ENCODE measurements around the gene GPR83. TPM values are rescaled to one million over a fixed set of nuclear protein-coding genes. Genes with fewer than 3 reads are reported as not detected.
A peak's percentile ranks its signal among the peaks of the same experiment; 100 is the strongest.

GPR83 gene
- total RNA-seq (0.15 TPM), polyA plus RNA-seq (under 1 TPM in 2 of 4 donors, not detected in 2; 0.14 to 0.24 TPM)

DNA sequence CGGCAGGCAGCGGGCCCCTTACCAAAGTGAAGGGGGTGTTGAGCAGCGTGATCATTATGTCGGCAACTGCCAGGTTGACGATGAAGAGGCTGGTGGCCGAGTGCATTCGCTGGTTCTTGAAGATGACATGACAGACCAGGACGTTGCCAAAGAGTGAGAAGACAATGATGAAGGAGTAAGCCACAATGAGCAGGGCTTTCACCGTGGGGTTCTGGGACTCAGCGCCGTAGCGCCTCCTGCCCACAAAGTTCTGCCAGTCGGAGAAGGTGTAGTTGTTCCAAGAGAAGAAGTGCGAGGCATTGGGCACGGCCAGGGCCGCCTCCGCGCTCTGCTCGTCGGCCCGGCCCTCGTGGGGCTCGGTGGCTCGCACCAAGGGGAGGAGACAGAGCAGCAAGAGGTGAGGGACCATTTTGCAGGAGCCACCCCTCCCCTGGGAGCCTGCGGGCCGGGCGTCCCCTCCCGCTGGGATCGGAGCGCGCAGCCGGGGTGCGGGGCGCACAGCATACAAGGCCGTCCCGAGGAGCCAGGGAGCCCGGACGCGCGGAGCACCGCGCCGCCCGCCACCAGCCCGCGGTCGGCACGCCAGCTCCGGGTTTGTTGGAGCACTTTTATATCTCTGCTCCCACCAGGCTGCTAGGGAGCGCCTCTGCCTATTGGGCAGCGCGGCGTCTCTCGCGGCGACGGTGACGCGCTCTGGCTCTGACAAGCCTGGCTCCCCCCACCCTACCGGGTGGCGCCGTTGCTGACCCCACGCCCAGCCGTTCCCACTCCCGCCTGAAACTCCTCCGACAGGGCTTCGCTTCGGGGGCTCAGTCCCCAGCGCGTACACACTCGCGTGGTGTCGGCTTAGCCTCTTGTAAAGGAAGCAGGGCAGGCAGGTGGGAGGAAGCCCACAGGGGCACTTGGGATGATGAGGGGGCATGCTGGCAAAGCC lies at the start of gene GPR83:
GPR83 (minus strand) TSS at position 581 of the 934 bp plus-strand sequence; CDS start at position 409, 172 bp downstream.
- Mint-ChIP-seq H3K27me3 (peaks cover 57% of the 10 kb centered on the region), H3K36me3 (peaks cover 3% of the 10 kb centered on the region), H3K4me1 (peaks cover 0 to 11% (median 6%) of the 10 kb centered on the region in 4 donors), H3K27ac (peak within 1 kb of the TSS in 1 of 3 donors; percentile 76), H3K9me3 (peaks cover 0 to 10% (median 4%) of the 10 kb centered on the region in 7 donors), H3K4me3 (peak within 1 kb of the TSS in 1 of 4 donors; percentile 2)
- H3K9me3 ChIP-seq (ENCODE audit: control insufficient read depth in 2 of 2, low read length in 2 of 2), result peaks cover 0 to 3% of the 10 kb centered on the region in 2 experiments
- peaks cover 27% of the 10 kb centered on the region for H3K27me3 ChIP-seq (ENCODE audit: control insufficient read depth, insufficient read depth, low read length)
- DNase-seq, result no peak
- no peaks in the 10 kb centered on the region for H3K36me3 ChIP-seq (ENCODE audit: control insufficient read depth, insufficient read depth, low read length)
- ATAC-seq (ENCODE audit: low read depth in 2 of 2), result no peak
- H3K27ac ChIP-seq (ENCODE audit: insufficient read depth, low read length, poor library complexity, severe bottlenecking), result no peak within 1 kb of the TSS
- H3K4me3 ChIP-seq (ENCODE audit: low read depth, low read length), result no peak within 1 kb of the TSS
- H3K4me1 ChIP-seq (ENCODE audit: control insufficient read depth, insufficient read depth, low read length, poor library complexity, severe bottlenecking), result no peaks in the 10 kb centered on the region

DNA sequence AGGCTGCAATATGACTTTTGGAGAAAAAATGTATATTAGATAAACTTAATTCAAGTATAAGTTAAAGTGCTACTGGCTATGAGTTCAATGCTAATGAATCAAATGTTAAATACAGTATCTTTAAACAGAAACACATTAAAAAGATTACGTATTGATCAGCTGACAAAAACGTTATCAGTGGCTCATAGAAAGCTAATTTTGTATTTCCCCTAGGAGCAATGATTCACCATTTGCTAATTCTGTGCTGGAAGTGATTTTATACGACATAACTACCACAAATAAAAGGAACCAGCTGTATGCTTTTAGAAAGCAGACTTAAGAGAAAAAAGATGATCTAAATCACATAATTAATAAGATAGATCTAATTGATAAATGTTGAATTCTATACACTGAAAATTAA lies 48.8 kb upstream of the GPR83 start:
- H3K27me3 ChIP-seq (ENCODE audit: control insufficient read depth, insufficient read depth, low read length), result no peaks in the 10 kb centered on the region
- H3K27ac ChIP-seq (ENCODE audit: insufficient read depth, low read length, poor library complexity, severe bottlenecking), result no peak overlapping the region
- Mint-ChIP-seq H3K27me3 (no peaks in the 10 kb centered on the region), H3K27ac (no peak overlapping the region), H3K36me3 (peaks cover 34% of the 10 kb centered on the region), H3K4me1 (no peaks in the 10 kb centered on the region), H3K4me3 (no peak overlapping the region), H3K9me3 (peaks cover 0 to 1% (median 0%) of the 10 kb centered on the region in 7 donors)
- no peaks in the 10 kb centered on the region for H3K4me1 ChIP-seq (ENCODE audit: control insufficient read depth, insufficient read depth, low read length, poor library complexity, severe bottlenecking)
- no peak for ATAC-seq (ENCODE audit: low read depth in 2 of 2)
- H3K9me3 ChIP-seq (ENCODE audit: control insufficient read depth in 2 of 2, low read length in 2 of 2), result no peaks in the 10 kb centered on the region
- no peak for DNase-seq
- peaks cover 15% of the 10 kb centered on the region for H3K36me3 ChIP-seq (ENCODE audit: control insufficient read depth, insufficient read depth, low read length)
- H3K4me3 ChIP-seq (ENCODE audit: low read depth, low read length), result no peak overlapping the region

DNA sequence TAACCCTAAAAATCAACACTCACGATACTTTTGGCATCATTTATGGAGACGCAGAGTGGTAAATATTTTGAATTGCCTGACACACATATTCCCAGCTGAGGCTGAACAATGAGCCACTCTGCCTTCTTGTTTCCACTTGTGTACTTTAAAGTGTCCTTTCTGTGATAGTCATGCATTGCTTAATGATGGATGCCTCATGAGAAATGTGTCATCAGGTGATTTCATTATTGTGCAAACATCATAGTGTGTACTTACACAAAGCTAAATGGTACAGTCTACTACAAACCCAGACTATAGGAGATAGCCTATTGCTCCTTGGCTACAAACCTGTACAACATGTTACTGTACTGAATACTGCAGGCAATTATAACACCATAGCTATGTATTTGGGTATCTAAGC lies 48.2 kb upstream of the GPR83 start:
- Histone ChIP-seq H3K27me3 (ENCODE audit: control insufficient read depth, insufficient read depth, low read length) (no peaks in the 10 kb centered on the region), H3K27ac (ENCODE audit: insufficient read depth, low read length, poor library complexity, severe bottlenecking) (no peak overlapping the region), H3K36me3 (ENCODE audit: control insufficient read depth, insufficient read depth, low read length) (peaks cover 20% of the 10 kb centered on the region), H3K4me3 (ENCODE audit: low read depth, low read length) (no peak overlapping the region), H3K4me1 (ENCODE audit: control insufficient read depth, insufficient read depth, low read length, poor library complexity, severe bottlenecking) (no peaks in the 10 kb centered on the region), H3K9me3 (ENCODE audit: control insufficient read depth in 2 of 2, low read length in 2 of 2) (no peaks in the 10 kb centered on the region)
- H3K4me3 Mint-ChIP-seq, result no peak overlapping the region
- H3K4me1 Mint-ChIP-seq, result no peaks in the 10 kb centered on the region
- DNase-seq (no peak), ATAC-seq (ENCODE audit: low read depth in 2 of 2) (no peak)
- peaks cover 0 to 1% (median 0%) of the 10 kb centered on the region in 7 donors for H3K9me3 Mint-ChIP-seq
- no peak overlapping the region for H3K27ac Mint-ChIP-seq
- peaks cover 35% of the 10 kb centered on the region for H3K36me3 Mint-ChIP-seq
- H3K27me3 Mint-ChIP-seq, result no peaks in the 10 kb centered on the region

DNA sequence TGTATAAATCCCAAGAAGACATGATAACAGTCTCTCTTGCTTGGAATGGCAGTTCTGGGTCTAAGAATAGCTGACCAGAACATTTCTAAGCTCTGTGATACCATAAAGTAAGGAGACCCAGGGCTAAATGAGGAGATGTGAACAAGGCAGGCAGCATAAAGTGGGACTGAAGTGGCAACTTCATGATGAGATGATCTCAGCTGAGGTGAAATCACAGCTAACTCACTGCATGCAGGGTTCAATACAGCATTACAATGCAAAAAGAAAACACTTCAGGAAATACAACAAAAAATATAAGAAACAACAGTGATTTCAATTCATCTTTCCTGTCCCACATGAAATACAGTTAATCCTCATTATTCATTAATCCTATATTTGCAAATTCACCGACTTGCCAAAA lies 47.8 kb upstream of the GPR83 start:
- DNase-seq (no peak), ATAC-seq (ENCODE audit: low read depth in 2 of 2) (no peak)
- H3K9me3 Mint-ChIP-seq, result peaks cover 0 to 1% (median 0%) of the 10 kb centered on the region in 7 donors

DNA sequence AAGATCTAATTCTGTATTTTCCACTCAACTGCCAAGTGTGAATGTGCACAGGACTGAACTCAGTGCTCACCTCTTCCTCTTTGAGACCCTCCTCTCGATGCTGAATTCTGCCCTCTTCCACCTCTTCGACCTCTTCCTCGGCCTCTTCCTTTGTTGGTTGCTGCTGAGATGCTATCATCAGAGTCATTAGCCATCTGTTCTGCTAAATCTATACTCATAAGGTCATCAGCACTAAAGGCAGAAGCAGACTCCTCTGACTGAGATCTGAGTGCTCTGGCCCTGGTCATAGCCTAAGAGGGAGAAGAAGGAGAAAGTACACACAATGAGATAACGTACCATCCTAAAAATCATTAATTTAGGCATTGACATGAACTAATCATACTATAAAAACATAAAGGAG lies 45.9 kb upstream of the GPR83 start:
- Mint-ChIP-seq H3K27me3 (no peaks in the 10 kb centered on the region), H3K27ac (no peak overlapping the region), H3K36me3 (peaks cover 39% of the 10 kb centered on the region), H3K9me3 (no peaks in the 10 kb centered on the region), H3K4me3 (no peak overlapping the region), H3K4me1 (no peaks in the 10 kb centered on the region)
- H3K9me3 ChIP-seq (ENCODE audit: control insufficient read depth in 2 of 2, low read length in 2 of 2), result no peaks in the 10 kb centered on the region
- ATAC-seq (ENCODE audit: low read depth in 2 of 2) (no peak), DNase-seq (no peak)
- no peaks in the 10 kb centered on the region for H3K27me3 ChIP-seq (ENCODE audit: control insufficient read depth, insufficient read depth, low read length)
- H3K36me3 ChIP-seq (ENCODE audit: control insufficient read depth, insufficient read depth, low read length), result peaks cover 29% of the 10 kb centered on the region
- H3K4me3 ChIP-seq (ENCODE audit: low read depth, low read length), result no peak overlapping the region
- no peaks in the 10 kb centered on the region for H3K4me1 ChIP-seq (ENCODE audit: control insufficient read depth, insufficient read depth, low read length, poor library complexity, severe bottlenecking)
- H3K27ac ChIP-seq (ENCODE audit: insufficient read depth, low read length, poor library complexity, severe bottlenecking), result no peak overlapping the region

More for the DNA sequence above, 47.8 kb upstream of the GPR83 start:
- Mint-ChIP-seq H3K27ac (no peak overlapping the region), H3K4me3 (no peak overlapping the region), H3K4me1 (no peaks in the 10 kb centered on the region), H3K27me3 (no peaks in the 10 kb centered on the region), H3K36me3 (peaks cover 39% of the 10 kb centered on the region)
- H3K27ac ChIP-seq (ENCODE audit: insufficient read depth, low read length, poor library complexity, severe bottlenecking), result no peak overlapping the region
- H3K36me3 ChIP-seq (ENCODE audit: control insufficient read depth, insufficient read depth, low read length), result peaks cover 23% of the 10 kb centered on the region
- no peaks in the 10 kb centered on the region for H3K9me3 ChIP-seq (ENCODE audit: control insufficient read depth in 2 of 2, low read length in 2 of 2)
- no peak overlapping the region for H3K4me3 ChIP-seq (ENCODE audit: low read depth, low read length)
- H3K4me1 ChIP-seq (ENCODE audit: control insufficient read depth, insufficient read depth, low read length, poor library complexity, severe bottlenecking), result no peaks in the 10 kb centered on the region
- H3K27me3 ChIP-seq (ENCODE audit: control insufficient read depth, insufficient read depth, low read length), result no peaks in the 10 kb centered on the region

DNA sequence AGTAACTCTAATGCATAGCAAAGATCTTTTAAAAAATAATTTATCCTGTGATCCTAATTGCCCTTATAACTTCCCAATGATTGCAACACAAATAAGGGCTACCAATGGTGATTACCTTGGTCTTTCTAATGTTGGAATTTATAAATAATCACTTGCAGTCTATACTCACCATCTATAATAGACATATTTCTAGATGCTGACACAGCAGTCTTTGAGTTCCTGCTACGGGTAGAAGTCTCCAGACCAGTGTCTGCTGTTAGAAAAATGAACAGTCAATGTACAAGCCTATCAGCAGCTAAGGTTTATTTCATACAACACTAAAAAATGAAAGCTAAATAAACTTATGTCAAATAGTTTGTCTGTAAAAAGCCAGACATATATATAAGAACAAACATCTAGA lies 44.4 kb upstream of the GPR83 start:
- Mint-ChIP-seq H3K27me3 (no peaks in the 10 kb centered on the region), H3K9me3 (no peaks in the 10 kb centered on the region), H3K27ac (no peak overlapping the region), H3K4me3 (no peak overlapping the region), H3K4me1 (peaks cover 0 to 5% (median 0%) of the 10 kb centered on the region in 4 donors), H3K36me3 (peaks cover 43% of the 10 kb centered on the region)
- Histone ChIP-seq H3K4me3 (ENCODE audit: low read depth, low read length) (no peak overlapping the region), H3K4me1 (ENCODE audit: control insufficient read depth, insufficient read depth, low read length, poor library complexity, severe bottlenecking) (no peaks in the 10 kb centered on the region), H3K36me3 (ENCODE audit: control insufficient read depth, insufficient read depth, low read length) (peaks cover 31% of the 10 kb centered on the region), H3K9me3 (ENCODE audit: control insufficient read depth in 2 of 2, low read length in 2 of 2) (no peaks in the 10 kb centered on the region), H3K27me3 (ENCODE audit: control insufficient read depth, insufficient read depth, low read length) (no peaks in the 10 kb centered on the region), H3K27ac (ENCODE audit: insufficient read depth, low read length, poor library complexity, severe bottlenecking) (no peak overlapping the region)
- ATAC-seq (ENCODE audit: low read depth in 2 of 2) (no peak), DNase-seq (no peak)

DNA sequence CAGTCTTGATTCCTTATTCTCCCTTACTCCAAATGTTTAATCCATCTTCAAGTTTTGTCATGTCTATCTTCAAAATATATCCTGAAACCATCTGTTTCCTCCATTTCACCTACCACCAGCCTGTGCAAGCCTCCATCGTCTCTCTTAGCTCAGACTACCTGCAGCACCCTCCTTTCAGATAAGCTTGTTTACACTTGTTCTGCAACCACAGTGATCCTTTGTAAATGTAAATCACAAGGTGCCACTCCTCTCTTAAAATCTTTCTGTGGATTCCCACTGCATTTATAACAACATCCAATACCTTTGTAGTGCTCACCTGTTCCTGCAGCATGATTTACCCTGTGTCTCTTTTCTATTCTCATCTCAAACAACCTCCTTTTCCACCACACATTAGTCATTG lies 31.8 kb upstream of the GPR83 start:
- peak overlapping the region in 2 of 3 donors; percentile 11 to 26 for H3K27ac Mint-ChIP-seq
- H3K4me3 Mint-ChIP-seq, result no peak overlapping the region
- Histone ChIP-seq H3K4me1 (ENCODE audit: control insufficient read depth, insufficient read depth, low read length, poor library complexity, severe bottlenecking) (no peaks in the 10 kb centered on the region), H3K4me3 (ENCODE audit: low read depth, low read length) (no peak overlapping the region), H3K36me3 (ENCODE audit: control insufficient read depth, insufficient read depth, low read length) (peaks cover 55% of the 10 kb centered on the region), H3K27ac (ENCODE audit: insufficient read depth, low read length, poor library complexity, severe bottlenecking) (no peak overlapping the region), H3K27me3 (ENCODE audit: control insufficient read depth, insufficient read depth, low read length) (no peaks in the 10 kb centered on the region), H3K9me3 (ENCODE audit: control insufficient read depth in 2 of 2, low read length in 2 of 2) (no peaks in the 10 kb centered on the region)
- H3K27me3 Mint-ChIP-seq, result no peaks in the 10 kb centered on the region
- peaks cover 0 to 3% (median 0%) of the 10 kb centered on the region in 7 donors for H3K9me3 Mint-ChIP-seq
- DNase-seq (no peak), ATAC-seq (ENCODE audit: low read depth in 2 of 2) (no peak)
- H3K4me1 Mint-ChIP-seq, result peaks cover 0 to 6% (median 2%) of the 10 kb centered on the region in 4 donors
- H3K36me3 Mint-ChIP-seq, result peaks cover 63% of the 10 kb centered on the region
